ENCODE data around the gene KIF26B.

DNA sequence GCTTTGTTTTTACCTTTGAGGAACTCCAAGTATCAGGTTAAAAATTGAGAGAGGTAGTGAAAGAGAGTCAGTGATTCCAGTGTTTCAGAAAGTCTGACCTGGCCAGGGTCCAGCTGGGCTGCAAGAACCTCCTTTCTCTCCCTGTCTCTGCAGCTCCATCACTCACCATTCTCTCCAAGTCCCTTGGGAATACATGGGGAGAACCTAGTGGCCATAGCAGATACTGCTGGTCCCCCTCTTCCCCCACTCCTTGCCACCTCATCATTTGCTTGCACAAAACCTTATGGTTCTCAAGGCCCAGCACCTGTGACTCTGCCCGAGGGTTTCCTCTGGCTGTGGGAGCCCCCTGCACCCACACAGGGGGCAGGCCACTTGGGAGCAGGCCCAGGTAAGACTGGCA lies 279.5 kb downstream of the KIF26B start:
- TF ChIP-seq, protein P1, sequence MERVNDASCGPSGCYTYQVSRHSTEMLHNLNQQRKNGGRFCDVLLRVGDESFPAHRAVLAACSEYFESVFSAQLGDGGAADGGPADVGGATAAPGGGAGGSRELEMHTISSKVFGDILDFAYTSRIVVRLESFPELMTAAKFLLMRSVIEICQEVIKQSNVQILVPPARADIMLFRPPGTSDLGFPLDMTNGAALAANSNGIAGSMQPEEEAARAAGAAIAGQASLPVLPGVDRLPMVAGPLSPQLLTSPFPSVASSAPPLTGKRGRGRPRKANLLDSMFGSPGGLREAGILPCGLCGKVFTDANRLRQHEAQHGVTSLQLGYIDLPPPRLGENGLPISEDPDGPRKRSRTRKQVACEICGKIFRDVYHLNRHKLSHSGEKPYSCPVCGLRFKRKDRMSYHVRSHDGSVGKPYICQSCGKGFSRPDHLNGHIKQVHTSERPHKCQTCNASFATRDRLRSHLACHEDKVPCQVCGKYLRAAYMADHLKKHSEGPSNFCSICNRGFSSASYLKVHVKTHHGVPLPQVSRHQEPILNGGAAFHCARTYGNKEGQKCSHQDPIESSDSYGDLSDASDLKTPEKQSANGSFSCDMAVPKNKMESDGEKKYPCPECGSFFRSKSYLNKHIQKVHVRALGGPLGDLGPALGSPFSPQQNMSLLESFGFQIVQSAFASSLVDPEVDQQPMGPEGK (CRISPR knock-in tag; IDR thresholded peaks at IDR 0.05; ENCODE audit: borderline replicate concordance), result no peak
- TF ChIP-seq BACH2 (CRISPR knock-in tag; IDR thresholded peaks at IDR 0.05; ENCODE audit: borderline replicate concordance), result no peak
- TF ChIP-seq ARNTL (CRISPR knock-in tag; IDR thresholded peaks at IDR 0.05; ENCODE audit: borderline replicate concordance, low read depth), result no peak
- no peak for TF ChIP-seq GLIS3 (CRISPR knock-in tag; IDR thresholded peaks at IDR 0.05)
- TF ChIP-seq, protein P2, sequence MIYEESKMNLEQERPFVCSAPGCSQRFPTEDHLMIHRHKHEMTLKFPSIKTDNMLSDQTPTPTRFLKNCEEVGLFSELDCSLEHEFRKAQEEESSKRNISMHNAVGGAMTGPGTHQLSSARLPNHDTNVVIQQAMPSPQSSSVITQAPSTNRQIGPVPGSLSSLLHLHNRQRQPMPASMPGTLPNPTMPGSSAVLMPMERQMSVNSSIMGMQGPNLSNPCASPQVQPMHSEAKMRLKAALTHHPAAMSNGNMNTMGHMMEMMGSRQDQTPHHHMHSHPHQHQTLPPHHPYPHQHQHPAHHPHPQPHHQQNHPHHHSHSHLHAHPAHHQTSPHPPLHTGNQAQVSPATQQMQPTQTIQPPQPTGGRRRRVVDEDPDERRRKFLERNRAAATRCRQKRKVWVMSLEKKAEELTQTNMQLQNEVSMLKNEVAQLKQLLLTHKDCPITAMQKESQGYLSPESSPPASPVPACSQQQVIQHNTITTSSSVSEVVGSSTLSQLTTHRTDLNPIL (CRISPR knock-in tag; IDR thresholded peaks at IDR 0.05; ENCODE audit: low read depth), result no peak
- TF ChIP-seq ZNF70 (CRISPR knock-in tag; IDR thresholded peaks at IDR 0.05), result no peak
- TF ChIP-seq PPARA (CRISPR knock-in tag; IDR thresholded peaks at IDR 0.05; ENCODE audit: borderline replicate concordance), result no peak
- TF ChIP-seq ZFP30 (CRISPR knock-in tag; IDR thresholded peaks at IDR 0.05), result no peak
- no peak for TF ChIP-seq TCF4 (CRISPR knock-in tag; IDR thresholded peaks at IDR 0.05; ENCODE audit: borderline replicate concordance)

Data from SK-N-SH treated with all-trans-retinoic acid at 6 μM for 48 hours (cell line).